KMS-11 (cell line): ENCODE results near the gene REXO1.

Experiments used
- H2AFZ ChIP-seq: fragments of 200-600 bp; sonication (generic); 2 replicates; pipeline ENCODE4 v1.6.1; 2016; ENCODE audit warnings: antibody characterized with exemption, mixed run types, low read depth
- H3K27ac ChIP-seq: fragments of 200-600 bp; sonication (generic); 2 replicates; pipeline ENCODE4 v1.6.1; 2016; ENCODE audit warnings: mild to moderate bottlenecking, mixed run types
- H3K27me3 ChIP-seq: fragments of 200-600 bp; sonication (generic); 2 replicates; pipeline ENCODE4 v1.6.1; 2017; ENCODE audit warnings: mild to moderate bottlenecking, low read depth, mixed run types, moderate library complexity; ENCODE audit not compliant: insufficient read depth
- H3K36me3 ChIP-seq: fragments of 200-600 bp; sonication (generic); 2 replicates; pipeline ENCODE4 v1.6.1; 2017; ENCODE audit warnings: mild to moderate bottlenecking, mixed run types; ENCODE audit not compliant: insufficient read depth
- H3K4me1 ChIP-seq: fragments of 200-600 bp; sonication (generic); 2 replicates; pipeline ENCODE4 v1.6.1; 2016; ENCODE audit warnings: mild to moderate bottlenecking, low read depth, mixed run types; ENCODE audit not compliant: poor library complexity, severe bottlenecking
- H3K4me2 ChIP-seq: fragments of 200-600 bp; sonication (generic); 2 replicates; pipeline ENCODE4 v1.7.0; 2016; ENCODE audit warnings: mild to moderate bottlenecking, mixed run types
- H3K4me3 ChIP-seq: fragments of 200-600 bp; sonication (generic); IDR thresholded peaks from 2 replicates; pipeline ENCODE4 v1.6.1; 2017; ENCODE audit warnings: low read depth, low read length, mixed read lengths; ENCODE audit not compliant: insufficient read depth
- H3K79me2 ChIP-seq: fragments of 200-600 bp; sonication (generic); 2 replicates; pipeline ENCODE4 v1.6.1; 2016; ENCODE audit warnings: low read depth, mixed run types; ENCODE audit not compliant: insufficient read depth
- H3K9ac ChIP-seq: fragments of 200-600 bp; sonication (generic); 2 replicates; pipeline ENCODE4 v1.6.1; 2016; ENCODE audit warnings: mild to moderate bottlenecking, mixed run types
- H4K20me1 ChIP-seq: fragments of 200-600 bp; sonication (generic); 2 replicates; pipeline ENCODE4 v1.6.1; 2016; ENCODE audit warnings: mild to moderate bottlenecking, mixed run types; ENCODE audit not compliant: insufficient read depth
- TF ChIP-seq, protein P1 (sequence below): fragments of 200-600 bp; sonication (generic); conservative IDR thresholded peaks from 2 replicates; pipeline ENCODE4 v1.6.1; 2017; ENCODE audit warnings: low read depth, mild to moderate bottlenecking, antibody characterized with exemption, low read length, moderate library complexity, mixed read lengths

Gene REXO1

DNA sequence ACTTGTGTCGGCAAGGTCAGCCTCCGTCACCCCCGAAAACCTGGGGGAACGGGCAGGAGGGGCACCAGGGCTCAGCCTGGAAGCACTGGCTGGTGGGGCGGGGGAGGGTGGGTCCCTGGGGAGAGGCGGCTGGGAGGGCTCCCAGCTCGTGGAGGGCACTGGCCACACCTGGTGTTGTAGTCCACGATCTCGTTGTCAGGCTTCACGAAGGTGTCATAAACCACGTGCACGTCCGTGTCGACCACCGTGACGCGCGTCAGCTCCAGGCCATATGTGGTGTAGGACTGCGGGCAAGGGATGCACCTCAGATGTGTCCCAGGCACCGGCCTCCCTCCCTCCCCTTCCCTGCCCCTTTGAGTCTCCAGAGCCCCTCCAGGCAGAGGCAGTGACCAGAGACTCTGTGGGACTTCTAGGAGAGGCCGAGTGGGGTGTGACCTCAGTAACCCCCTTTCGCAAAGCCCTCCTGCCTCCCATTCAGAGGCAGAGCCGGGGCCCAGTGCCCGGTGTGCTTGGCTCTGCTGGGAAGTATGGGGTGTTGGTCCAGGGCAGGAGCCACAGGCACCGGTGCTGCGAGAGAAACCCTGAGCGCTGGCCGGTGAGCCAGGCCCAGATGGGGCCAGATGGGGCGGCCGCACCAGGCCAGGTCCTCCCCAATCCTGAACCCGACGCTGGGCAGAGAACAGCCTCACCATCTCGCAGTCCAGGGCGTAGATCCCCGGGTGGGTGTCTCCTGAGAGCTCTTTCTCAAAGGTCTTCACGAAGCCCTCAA is 31.6 kb downstream of the REXO1 start:
- H3K4me2 ChIP-seq = no peak overlapping the region
- no peaks in the 10 kb centered on the region for H3K36me3 ChIP-seq
- TF ChIP-seq, protein P1, sequence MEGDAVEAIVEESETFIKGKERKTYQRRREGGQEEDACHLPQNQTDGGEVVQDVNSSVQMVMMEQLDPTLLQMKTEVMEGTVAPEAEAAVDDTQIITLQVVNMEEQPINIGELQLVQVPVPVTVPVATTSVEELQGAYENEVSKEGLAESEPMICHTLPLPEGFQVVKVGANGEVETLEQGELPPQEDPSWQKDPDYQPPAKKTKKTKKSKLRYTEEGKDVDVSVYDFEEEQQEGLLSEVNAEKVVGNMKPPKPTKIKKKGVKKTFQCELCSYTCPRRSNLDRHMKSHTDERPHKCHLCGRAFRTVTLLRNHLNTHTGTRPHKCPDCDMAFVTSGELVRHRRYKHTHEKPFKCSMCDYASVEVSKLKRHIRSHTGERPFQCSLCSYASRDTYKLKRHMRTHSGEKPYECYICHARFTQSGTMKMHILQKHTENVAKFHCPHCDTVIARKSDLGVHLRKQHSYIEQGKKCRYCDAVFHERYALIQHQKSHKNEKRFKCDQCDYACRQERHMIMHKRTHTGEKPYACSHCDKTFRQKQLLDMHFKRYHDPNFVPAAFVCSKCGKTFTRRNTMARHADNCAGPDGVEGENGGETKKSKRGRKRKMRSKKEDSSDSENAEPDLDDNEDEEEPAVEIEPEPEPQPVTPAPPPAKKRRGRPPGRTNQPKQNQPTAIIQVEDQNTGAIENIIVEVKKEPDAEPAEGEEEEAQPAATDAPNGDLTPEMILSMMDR = no peak
- H3K9ac ChIP-seq = no peak overlapping the region
- H3K4me3 ChIP-seq = no peak overlapping the region
- H2AFZ ChIP-seq = no peak overlapping the region
- H3K27ac ChIP-seq = no peak overlapping the region
- H3K27me3 ChIP-seq = no peaks in the 10 kb centered on the region
- H3K79me2 ChIP-seq = no peaks in the 10 kb centered on the region
- H4K20me1 ChIP-seq = no peaks in the 10 kb centered on the region
- H3K4me1 ChIP-seq = peaks cover 3% of the 10 kb centered on the region

GRCh38 chr19:1815605-1816529 is 32.4 kb downstream of the REXO1 start:
- Histone ChIP-seq H3K4me1 (peaks cover 7% of the 10 kb centered on the region), H3K4me2 (no peak overlapping the region), H3K4me3 (no peak overlapping the region), H3K27ac (no peak overlapping the region), H2AFZ (no peak overlapping the region), H3K79me2 (no peaks in the 10 kb centered on the region), H3K27me3 (no peaks in the 10 kb centered on the region; the same call in 1 of the 2 replicates), H4K20me1 (no peaks in the 10 kb centered on the region), H3K36me3 (no peaks in the 10 kb centered on the region), H3K9ac (no peak overlapping the region)
- TF ChIP-seq, protein P1 = no peak

DNA sequence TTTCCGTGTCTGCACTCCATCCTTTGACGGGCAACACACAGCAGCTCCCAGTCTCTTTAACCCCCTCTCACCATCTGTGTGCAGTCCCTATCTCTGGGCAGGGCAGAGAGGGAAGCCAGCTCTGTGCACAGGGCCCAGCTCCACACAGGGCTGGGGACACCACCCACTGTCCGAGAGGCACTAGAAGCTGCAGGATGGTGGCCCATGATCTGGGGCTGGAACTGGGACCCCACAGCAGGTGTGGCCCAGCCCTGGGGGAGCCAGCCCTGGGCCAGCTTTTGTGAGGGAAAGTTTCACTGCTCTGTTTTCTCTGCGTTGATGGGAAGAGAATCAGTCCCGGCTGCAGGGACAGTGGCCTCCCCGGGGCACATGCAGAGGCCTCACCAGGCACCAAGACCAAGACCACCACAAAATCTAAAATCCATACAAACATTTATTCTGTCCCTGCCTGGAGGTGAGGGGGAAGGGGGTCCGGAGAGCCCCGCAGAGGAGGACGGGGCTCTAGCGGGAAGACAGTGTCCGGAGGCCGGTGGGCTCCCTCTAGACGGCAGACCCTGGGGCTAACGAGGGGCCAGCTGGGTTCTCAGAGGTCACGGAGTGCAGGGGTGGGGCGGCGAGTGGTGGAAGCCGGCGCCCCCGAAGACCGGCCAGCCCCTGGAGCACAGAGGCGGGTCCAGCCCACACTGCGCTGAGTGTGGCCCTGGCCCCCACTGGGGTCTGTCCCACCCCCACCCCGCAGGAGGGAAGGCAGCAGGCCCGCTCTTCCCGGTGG is 33.3 kb downstream of the REXO1 start:
- no peak overlapping the region for H3K4me2 ChIP-seq
- H3K9ac ChIP-seq = no peak overlapping the region
- no peaks in the 10 kb centered on the region; the same call in 1 of the 2 replicates for H3K27me3 ChIP-seq
- TF ChIP-seq, protein P1 = no peak
- H3K4me1 ChIP-seq = peaks cover 7% of the 10 kb centered on the region
- no peak overlapping the region for H2AFZ ChIP-seq
- H3K79me2 ChIP-seq = no peaks in the 10 kb centered on the region
- no peaks in the 10 kb centered on the region for H3K36me3 ChIP-seq
- H3K27ac ChIP-seq = no peak overlapping the region
- no peaks in the 10 kb centered on the region for H4K20me1 ChIP-seq
- no peak overlapping the region for H3K4me3 ChIP-seq

- H4K20me1 ChIP-seq = no peaks in the 10 kb centered on the region
- H3K4me2 ChIP-seq = no peak overlapping the region
- no peaks in the 10 kb centered on the region for H3K36me3 ChIP-seq
- H3K79me2 ChIP-seq = no peaks in the 10 kb centered on the region
- no peak overlapping the region for H2AFZ ChIP-seq
- peaks cover 4% of the 10 kb centered on the region; the same call in 1 of the 2 replicates for H3K27me3 ChIP-seq
- no peak overlapping the region for H3K4me3 ChIP-seq
- TF ChIP-seq, protein P1 = no peak
- H3K27ac ChIP-seq = no peak overlapping the region
- peaks cover 7% of the 10 kb centered on the region for H3K4me1 ChIP-seq
- H3K9ac ChIP-seq = no peak overlapping the region
Measured at GRCh38 chr19:1814391-1814790, 33.9 kb downstream of the REXO1 start.
